Uterus (tissue), 4 donors: ENCODE data around the gene CEP83. TPM values are rescaled to one million over a fixed set of nuclear protein-coding genes. Genes with fewer than 3 reads are reported as not detected.

Experiments
- DNase-seq, 2 donors: peaks; one replicate each; pipeline ENCODE4 v3.0.0-alpha.2; 2019 to 2020
- H3K27ac ChIP-seq, 2 donors: fragments of 200-600 bp; sonication (generic); 1 replicate in 1 of 2; 2 replicates in 1 of 2; pipeline ENCODE4 v1.5.1; 2016 to 2018
- H3K27me3 ChIP-seq, 2 donors: fragments of 200-600 bp; sonication (generic); one replicate each; pipeline ENCODE4 v1.5.1; 2018 to 2019; ENCODE audit warnings: control low read depth in 1 of 2
- H3K36me3 ChIP-seq, 2 donors: fragments of 200-600 bp; sonication (generic); one replicate each; pipeline ENCODE4 v1.5.1; 2019; ENCODE audit warnings: control low read depth in 1 of 2
- H3K4me1 ChIP-seq, 2 donors: fragments of 200-600 bp; sonication (generic); one replicate each; pipeline ENCODE4 v1.5.1; 2018 to 2019; ENCODE audit warnings: control low read depth in 1 of 2
- H3K4me3 ChIP-seq, 2 donors: fragments of 200-600 bp; sonication (generic); 1 replicate in 1 of 2; 2 replicates in 1 of 2; pipeline ENCODE4 v1.5.1; 2018 to 2019; ENCODE audit warnings: mild to moderate bottlenecking in 1 of 2
- H3K9me3 ChIP-seq, 2 donors: fragments of 200-600 bp; sonication (generic); one replicate each; pipeline ENCODE4 v1.5.1; 2019; ENCODE audit warnings: control low read depth in 1 of 2
- POLR2A ChIP-seq, 2 donors: fragments of 450-650 bp; IDR thresholded peaks; one replicate each; pipeline ENCODE4 v1.6.1; 2016; ENCODE audit warnings: antibody characterized with exemption in 2 of 2, mild to moderate bottlenecking in 1 of 2, moderate library complexity in 1 of 2
- intact Hi-C: fragments of 100-400 bp; cut with DNase I; formaldehyde crosslinking; loops from one replicate; pipeline ENCODE4 v1.15.1; 2023; ENCODE audit warnings: low total_unique reads
- total RNA-seq, 4 donors: library from RNA; depleted of rRNA in 3 of 4; stranded (reverse); fragments of >200 nt in 3 of 4; gene quantifications; one replicate each; pipeline versions ENCODE4 v1.1.0 to v1.2.4, GENCODE V29; 2014 to 2023
- TF ChIP-seq, protein P1 (sequence below), 4 experiments: fragments of 200-600 bp in 2 of 4; fragments of 450-650 bp in 2 of 4; sonication (generic) in 2 of 4; IDR thresholded peaks; one replicate each; pipeline ENCODE4 v1.5.1; 2016 to 2019; ENCODE audit warnings: antibody characterized with exemption in 4 of 4, mild to moderate bottlenecking in 2 of 4, moderate library complexity in 1 of 4
- donor health status: DM: yes; HTN: yes; CAD: no.

Gene CEP83
- total RNA-seq, 4 donors from 2014 or later, result 14.7 to 40.7 (median 33.2) TPM

DNA sequence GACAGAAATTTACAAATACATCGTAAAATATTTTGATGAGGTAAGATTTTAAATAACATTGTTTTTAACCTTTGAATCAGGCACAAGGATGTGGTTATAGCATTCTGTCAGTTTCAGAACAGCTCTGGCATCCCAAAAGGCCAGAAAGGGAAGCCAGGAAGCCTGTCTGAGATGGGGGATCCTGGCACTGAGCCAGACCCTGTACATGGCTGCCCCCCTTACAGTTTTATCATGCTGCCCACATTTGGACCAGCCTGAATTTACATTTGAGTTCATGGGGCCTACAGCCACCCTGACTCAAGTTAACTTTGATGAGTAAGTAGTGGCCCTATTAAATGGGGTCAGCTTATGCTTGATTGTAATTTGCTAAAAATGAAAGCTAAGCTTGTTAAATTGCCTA is 155.7 kb downstream of the CEP83 start:
- no peak overlapping the region for H3K4me3 ChIP-seq
- H3K27ac ChIP-seq, result peak overlapping the region in 1 of 2 donors; percentile 63
- H3K4me1 ChIP-seq, result peaks cover 0 to 7% of the 10 kb centered on the region in 2 donors
- H3K36me3 ChIP-seq, result no peaks in the 10 kb centered on the region
- intact Hi-C loops, result no loop called here
- H3K27me3 ChIP-seq, result no peaks in the 10 kb centered on the region
- TF ChIP-seq, protein P1, sequence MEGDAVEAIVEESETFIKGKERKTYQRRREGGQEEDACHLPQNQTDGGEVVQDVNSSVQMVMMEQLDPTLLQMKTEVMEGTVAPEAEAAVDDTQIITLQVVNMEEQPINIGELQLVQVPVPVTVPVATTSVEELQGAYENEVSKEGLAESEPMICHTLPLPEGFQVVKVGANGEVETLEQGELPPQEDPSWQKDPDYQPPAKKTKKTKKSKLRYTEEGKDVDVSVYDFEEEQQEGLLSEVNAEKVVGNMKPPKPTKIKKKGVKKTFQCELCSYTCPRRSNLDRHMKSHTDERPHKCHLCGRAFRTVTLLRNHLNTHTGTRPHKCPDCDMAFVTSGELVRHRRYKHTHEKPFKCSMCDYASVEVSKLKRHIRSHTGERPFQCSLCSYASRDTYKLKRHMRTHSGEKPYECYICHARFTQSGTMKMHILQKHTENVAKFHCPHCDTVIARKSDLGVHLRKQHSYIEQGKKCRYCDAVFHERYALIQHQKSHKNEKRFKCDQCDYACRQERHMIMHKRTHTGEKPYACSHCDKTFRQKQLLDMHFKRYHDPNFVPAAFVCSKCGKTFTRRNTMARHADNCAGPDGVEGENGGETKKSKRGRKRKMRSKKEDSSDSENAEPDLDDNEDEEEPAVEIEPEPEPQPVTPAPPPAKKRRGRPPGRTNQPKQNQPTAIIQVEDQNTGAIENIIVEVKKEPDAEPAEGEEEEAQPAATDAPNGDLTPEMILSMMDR (IDR thresholded peaks at IDR 0.05), result no peak
- TF ChIP-seq POLR2A (IDR thresholded peaks at IDR 0.05), result no peak
- no peaks in the 10 kb centered on the region for H3K9me3 ChIP-seq
- no peak for DNase-seq

DNA sequence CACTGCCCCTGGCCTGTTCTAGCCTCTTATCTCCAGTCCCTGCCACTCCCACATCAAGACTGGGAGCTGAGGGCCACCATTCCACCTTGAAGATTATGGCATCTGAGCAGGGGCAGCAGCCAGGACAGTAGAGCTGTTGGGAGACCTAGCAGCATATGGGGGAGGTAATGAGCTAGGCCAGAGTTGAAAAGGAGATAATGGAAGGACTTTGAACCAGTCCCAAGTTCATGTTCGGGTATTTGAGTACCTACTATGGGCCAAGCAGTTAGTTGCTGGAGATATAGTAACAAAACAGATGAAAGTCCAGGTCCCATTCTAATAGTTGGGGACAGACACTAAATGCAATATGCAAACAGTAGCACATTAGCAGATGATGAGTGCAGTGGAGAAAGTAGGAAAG is 159.8 kb downstream of the CEP83 start:
- Histone ChIP-seq H3K27ac (no peak overlapping the region), H3K4me1 (peaks cover 6 to 7% of the 10 kb centered on the region in 2 donors), H3K36me3 (no peaks in the 10 kb centered on the region), H3K9me3 (no peaks in the 10 kb centered on the region), H3K27me3 (no peaks in the 10 kb centered on the region), H3K4me3 (no peak overlapping the region)
- intact Hi-C loops, result no loop called here
- no peak for DNase-seq
- no peak for TF ChIP-seq POLR2A (IDR thresholded peaks at IDR 0.05)
- TF ChIP-seq, protein P1 (IDR thresholded peaks at IDR 0.05), result no peak

DNA sequence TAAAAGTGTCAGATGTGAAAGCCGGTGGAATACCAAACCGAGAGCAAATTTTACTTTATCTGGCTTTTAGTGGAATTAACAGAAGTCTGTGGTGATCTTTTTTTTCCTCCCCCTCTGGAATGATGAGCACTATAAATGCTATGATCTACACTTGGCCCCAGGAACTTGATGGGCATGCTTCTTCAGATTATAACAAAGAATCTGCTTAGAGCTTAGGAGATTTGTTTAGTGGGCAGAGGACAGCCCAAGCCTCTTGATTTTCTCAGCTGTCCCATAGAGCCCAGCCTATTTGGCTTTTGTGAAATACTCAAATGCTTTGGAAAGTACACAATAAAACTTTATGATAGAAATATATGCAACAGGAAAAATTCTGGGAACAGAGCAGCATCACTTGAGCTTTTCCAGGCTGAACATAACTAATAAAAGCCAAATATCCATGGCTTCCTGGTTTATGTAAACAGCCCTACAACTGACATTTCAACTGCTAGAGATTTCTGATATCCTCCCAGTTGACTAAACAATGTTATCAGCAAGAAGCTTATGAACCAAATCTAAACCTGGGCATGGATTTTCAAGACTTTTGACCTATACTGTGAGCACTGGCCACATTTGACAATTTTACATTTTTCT is 161.7 kb downstream of the CEP83 start:
- no peak for DNase-seq
- Histone ChIP-seq H3K27ac (peak overlapping the region; percentile 37 to 52), H3K4me1 (peaks cover 0 to 7% of the 10 kb centered on the region in 2 donors), H3K27me3 (no peaks in the 10 kb centered on the region), H3K36me3 (no peaks in the 10 kb centered on the region), H3K4me3 (no peak overlapping the region), H3K9me3 (no peaks in the 10 kb centered on the region)
- intact Hi-C loops, result no loop called here
- TF ChIP-seq, protein P1 (IDR thresholded peaks at IDR 0.05), result no peak
- TF ChIP-seq POLR2A (IDR thresholded peaks at IDR 0.05), result no peak

DNA sequence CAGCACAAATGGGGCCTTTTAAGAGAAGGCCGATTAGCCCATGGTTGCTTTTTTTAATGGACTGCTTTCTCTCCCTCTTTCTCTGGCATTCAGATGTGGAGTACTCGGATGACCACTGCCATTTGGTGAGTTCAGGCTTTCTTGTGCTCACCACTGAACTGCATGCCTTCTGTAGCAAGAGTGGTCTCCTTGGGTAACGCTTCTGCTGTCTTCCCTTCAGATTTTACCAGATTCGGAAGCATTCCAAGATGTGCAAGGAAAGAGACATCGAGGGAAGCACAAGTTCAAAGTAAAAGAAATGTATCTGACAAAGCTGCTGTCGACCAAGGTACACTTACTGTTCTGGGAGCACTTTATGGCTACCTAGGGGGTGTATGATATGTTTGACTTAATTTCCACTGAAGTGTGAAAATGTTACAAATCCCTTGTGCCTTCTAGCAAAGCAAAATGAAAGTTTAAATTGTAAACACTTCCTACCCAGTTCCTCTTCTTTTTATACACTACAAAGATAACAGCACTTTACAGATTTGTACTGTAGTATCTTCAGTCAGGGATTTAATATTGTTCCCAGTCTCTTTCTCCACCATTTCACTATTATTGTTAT is 162.5 kb downstream of the CEP83 start:
- H3K9me3 ChIP-seq, result no peaks in the 10 kb centered on the region
- no peaks in the 10 kb centered on the region for H3K27me3 ChIP-seq
- no peak overlapping the region for H3K4me3 ChIP-seq
- H3K36me3 ChIP-seq, result no peaks in the 10 kb centered on the region
- intact Hi-C loops, result no loop called here
- DNase-seq, result no peak
- peaks cover 0 to 7% of the 10 kb centered on the region in 2 donors for H3K4me1 ChIP-seq
- peak overlapping the region; percentile 20 to 52 for H3K27ac ChIP-seq
- no peak for TF ChIP-seq POLR2A (IDR thresholded peaks at IDR 0.05)
- TF ChIP-seq, protein P1 (IDR thresholded peaks at IDR 0.05), result no peak

DNA sequence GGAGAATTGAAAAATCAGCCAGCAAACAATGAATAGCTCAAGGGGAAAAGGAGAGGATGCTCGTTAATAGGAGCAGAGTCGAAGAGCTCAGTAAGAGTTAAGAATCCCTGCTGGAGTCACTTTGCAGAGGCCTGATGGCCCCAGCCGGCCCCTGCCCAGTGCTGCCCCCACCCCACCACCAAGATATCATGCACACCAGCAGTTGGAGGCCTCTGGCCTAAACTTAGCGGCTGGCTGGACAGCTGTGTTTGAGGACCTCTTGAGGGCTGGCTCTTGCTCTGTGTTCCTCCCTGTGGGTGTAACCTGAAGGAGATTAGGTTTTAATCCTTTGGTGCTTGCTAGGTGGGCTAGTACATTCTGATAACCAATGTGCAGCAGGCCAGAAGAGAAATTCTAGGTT is 169.3 kb downstream of the CEP83 start:
- Histone ChIP-seq H3K4me3 (no peak overlapping the region), H3K27me3 (no peaks in the 10 kb centered on the region), H3K9me3 (no peaks in the 10 kb centered on the region), H3K36me3 (no peaks in the 10 kb centered on the region), H3K4me1 (no peaks in the 10 kb centered on the region), H3K27ac (peak overlapping the region; percentile 79 to 80)
- intact Hi-C loops, result no loop called here
- peak in 1 of 2 donors; percentile 28 for DNase-seq
- TF ChIP-seq, protein P1 (IDR thresholded peaks at IDR 0.05), result no peak
- no peak for TF ChIP-seq POLR2A (IDR thresholded peaks at IDR 0.05)
